GM23338 (cell line): ENCODE measurements around the gene SUMF1. TPM values are rescaled to one million over a fixed set of nuclear protein-coding genes. Genes with fewer than 3 reads are reported as not detected.

Source experiments
- ATAC-seq: fragments of 200-7000 bp; cut with Tn5 transposase; 3 replicates; pipeline ENCODE4 v1.9.1; 2020
- DNase-seq: peaks from one replicate; pipeline ENCODE4 v3.0.0-alpha.2; 2015; ENCODE audit warnings: low spot score
- H2AFZ ChIP-seq: fragments of 200-600 bp; sonication (generic); 2 replicates; pipeline ENCODE4 v1.8.0; 2016; ENCODE audit warnings: antibody characterized with exemption, mild to moderate bottlenecking, moderate library complexity
- H3F3A ChIP-seq: fragments of 200-600 bp; sonication (generic); replicated peaks from 2 replicates; pipeline ENCODE4 v1.8.0; 2017; ENCODE audit warnings: antibody characterized with exemption, mixed run types, low read depth
- H3K27ac ChIP-seq: fragments of 200-600 bp; sonication (generic); 2 replicates; pipeline ENCODE4 v1.6.1; 2016; ENCODE audit warnings: low read depth
- H3K27me3 ChIP-seq: fragments of 200-600 bp; sonication (generic); 2 replicates; pipeline ENCODE4 v1.8.0; 2016; ENCODE audit warnings: mild to moderate bottlenecking, mixed run types, moderate library complexity; ENCODE audit not compliant: insufficient read depth
- H3K36me3 ChIP-seq: fragments of 200-600 bp; sonication (generic); 2 replicates; pipeline ENCODE4 v1.8.0; 2016; ENCODE audit warnings: mild to moderate bottlenecking; ENCODE audit not compliant: insufficient read depth
- H3K4me1 ChIP-seq: fragments of 200-600 bp; sonication (generic); 2 replicates; pipeline ENCODE4 v1.8.0; 2016; ENCODE audit warnings: mild to moderate bottlenecking, moderate library complexity; ENCODE audit not compliant: insufficient read depth
- H3K4me2 ChIP-seq: fragments of 200-600 bp; sonication (generic); 2 replicates; pipeline ENCODE4 v1.7.1; 2017; ENCODE audit warnings: mixed run types
- H3K4me3 ChIP-seq: fragments of 200-600 bp; sonication (generic); 2 replicates; pipeline ENCODE4 v1.6.1; 2016; ENCODE audit warnings: mixed run types
- H3K79me2 ChIP-seq: fragments of 200-600 bp; sonication (generic); replicated peaks from 2 replicates; pipeline ENCODE4 v1.8.0; 2017; ENCODE audit warnings: mild to moderate bottlenecking; ENCODE audit not compliant: insufficient read depth
- H3K9me2 ChIP-seq: fragments of 200-600 bp; sonication (generic); 2 replicates; pipeline ENCODE4 v1.8.0; 2017; ENCODE audit not compliant: insufficient read depth
- H4K20me1 ChIP-seq: fragments of 200-600 bp; sonication (generic); replicated peaks from 2 replicates; pipeline ENCODE4 v1.8.0; 2017; ENCODE audit warnings: mild to moderate bottlenecking; ENCODE audit not compliant: insufficient read depth
- H3K27ac Mint-ChIP-seq: 2 replicates; pipeline ENCODE4 v1.8.0; 2020; ENCODE audit warnings: inconsistent platforms, mild to moderate bottlenecking, moderate library complexity, mixed read lengths
- H3K27me3 Mint-ChIP-seq: 3 replicates; pipeline ENCODE4 v1.8.0; 2022; ENCODE audit warnings: low read depth, mild to moderate bottlenecking, moderate library complexity, mixed read lengths, inconsistent platforms; ENCODE audit not compliant: insufficient read depth, poor library complexity
- H3K36me3 Mint-ChIP-seq: 3 replicates; pipeline ENCODE4 v1.8.0; 2021; ENCODE audit warnings: low read depth, mild to moderate bottlenecking, inconsistent platforms, moderate library complexity, mixed read lengths
- H3K4me1 Mint-ChIP-seq: 3 replicates; pipeline ENCODE4 v1.8.0; 2020; ENCODE audit warnings: mild to moderate bottlenecking, inconsistent platforms, mixed read lengths
- H3K4me3 Mint-ChIP-seq: 3 replicates; pipeline ENCODE4 v1.8.0; 2021; ENCODE audit warnings: moderate library complexity, mild to moderate bottlenecking, inconsistent platforms, mixed read lengths
- H3K9me3 Mint-ChIP-seq: 3 replicates; pipeline ENCODE4 v1.8.0; 2020; ENCODE audit warnings: moderate library complexity, mild to moderate bottlenecking, inconsistent platforms, mixed read lengths
- EZH2 ChIP-seq: fragments of 200-600 bp; sonication (generic); IDR thresholded peaks from one replicate; pipeline ENCODE4 v1.8.0; 2017; ENCODE audit warnings: antibody characterized with exemption, mild to moderate bottlenecking, low read depth; ENCODE audit not compliant: unreplicated experiment
- EZH2phosphoT487 ChIP-seq: fragments of 200-600 bp; sonication (generic); IDR thresholded peaks from one replicate; pipeline ENCODE4 v1.8.1; 2018; ENCODE audit warnings: antibody characterized with exemption; ENCODE audit not compliant: unreplicated experiment
- JUNB ChIP-seq: IDR thresholded peaks from one replicate; pipeline ENCODE4 v1.6.1; 2016; ENCODE audit warnings: antibody characterized with exemption; ENCODE audit not compliant: unreplicated experiment
- POLR2AphosphoS5 ChIP-seq: IDR thresholded peaks from 2 replicates; pipeline ENCODE4 v1.6.1; 2016; ENCODE audit warnings: antibody characterized with exemption, low read depth
- ZNF114 ChIP-seq: fragments of 250-450 bp; sonication (Bioruptor Pico); IDR thresholded peaks from 2 replicates; pipeline ENCODE4 v1.5.0; 2020; ENCODE audit warnings: mild to moderate bottlenecking, moderate library complexity
- ZNF331 ChIP-seq: fragments of 250-450 bp; sonication (Bioruptor Pico); IDR thresholded peaks from 2 replicates; pipeline ENCODE4 v1.5.0; 2020; ENCODE audit warnings: low read depth, mild to moderate bottlenecking, moderate library complexity
- polyA plus RNA-seq: library from polyadenylated mRNA; unstranded; fragments of >200 nt; fragmentation: Nextera tagmentation; extraction: Ambion mirVana; gene quantifications from 2 replicates; pipeline ENCODE4 v1.2.1, GENCODE V29; 2016
- total RNA-seq: library from RNA; depleted of rRNA; stranded (reverse); fragments of >200 nt; shearing (Covaris generic); gene quantifications from 2 replicates; pipeline ENCODE4 v1.2.3, GENCODE V29; 2014
- TF ChIP-seq, protein P1 (sequence below): IDR thresholded peaks from 2 replicates; pipeline ENCODE4 v1.6.1; 2016; ENCODE audit warnings: antibody characterized with exemption
- TF ChIP-seq, protein P2 (sequence below), 2 experiments: fragments of 200-600 bp in 1 of 2; sonication (generic) in 1 of 2; conservative IDR thresholded peaks; 2 replicates each; pipeline versions ENCODE4 v1.5.1 to v1.6.1; 2016 to 2017; ENCODE audit warnings: antibody characterized with exemption in 2 of 2, low read depth in 2 of 2, mild to moderate bottlenecking in 2 of 2, moderate library complexity in 1 of 2
- TF ChIP-seq, protein P3 (sequence below): fragments of 250-450 bp; sonication (Bioruptor Pico); IDR thresholded peaks from 2 replicates; pipeline ENCODE4 v1.5.0; 2020; ENCODE audit warnings: mild to moderate bottlenecking, moderate library complexity

The SUMF1 gene
- total and polyA plus RNA-seq, 2 experiments from 2014 or later = 6.9 to 20.3 TPM

DNA sequence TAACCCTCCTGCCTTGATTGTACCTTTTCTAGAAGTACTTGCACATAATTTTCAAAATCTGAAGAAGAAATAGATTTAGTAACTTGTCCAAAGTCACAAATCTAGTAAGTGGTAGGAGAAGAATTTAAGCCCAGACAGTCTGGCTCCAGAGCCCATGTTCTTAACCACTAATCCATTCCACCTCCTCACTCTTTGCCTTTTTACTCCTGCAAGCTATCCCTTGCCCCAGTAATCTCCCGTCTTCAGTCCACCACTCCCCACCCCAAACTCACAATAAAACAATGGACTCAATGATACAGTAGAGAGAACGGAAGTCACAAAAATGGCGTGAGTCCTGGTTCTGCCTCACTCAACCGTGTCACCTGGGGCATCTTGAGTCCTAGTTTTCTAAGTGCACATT, 115.2 kb downstream of the SUMF1 start:
- DNase-seq (no peak), ATAC-seq (no peak)
- H3K27ac Mint-ChIP-seq = peak overlapping the region; percentile 30; the same call in 1 of the 2 replicates
- H3K4me3 Mint-ChIP-seq = no peak overlapping the region
- H3K27me3 ChIP-seq = no peaks in the 10 kb centered on the region
- H3K9me2 ChIP-seq = no peaks in the 10 kb centered on the region
- H3K9me3 Mint-ChIP-seq = peaks cover 4% of the 10 kb centered on the region; the same call in 1 of the 3 replicates
- H4K20me1 ChIP-seq = no peaks in the 10 kb centered on the region
- no peaks in the 10 kb centered on the region for H3K27me3 Mint-ChIP-seq
- TF ChIP-seq, protein P1, sequence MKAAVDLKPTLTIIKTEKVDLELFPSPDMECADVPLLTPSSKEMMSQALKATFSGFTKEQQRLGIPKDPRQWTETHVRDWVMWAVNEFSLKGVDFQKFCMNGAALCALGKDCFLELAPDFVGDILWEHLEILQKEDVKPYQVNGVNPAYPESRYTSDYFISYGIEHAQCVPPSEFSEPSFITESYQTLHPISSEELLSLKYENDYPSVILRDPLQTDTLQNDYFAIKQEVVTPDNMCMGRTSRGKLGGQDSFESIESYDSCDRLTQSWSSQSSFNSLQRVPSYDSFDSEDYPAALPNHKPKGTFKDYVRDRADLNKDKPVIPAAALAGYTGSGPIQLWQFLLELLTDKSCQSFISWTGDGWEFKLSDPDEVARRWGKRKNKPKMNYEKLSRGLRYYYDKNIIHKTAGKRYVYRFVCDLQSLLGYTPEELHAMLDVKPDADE = no peak
- no peak for TF ChIP-seq ZNF331
- TF ChIP-seq, protein P2, sequence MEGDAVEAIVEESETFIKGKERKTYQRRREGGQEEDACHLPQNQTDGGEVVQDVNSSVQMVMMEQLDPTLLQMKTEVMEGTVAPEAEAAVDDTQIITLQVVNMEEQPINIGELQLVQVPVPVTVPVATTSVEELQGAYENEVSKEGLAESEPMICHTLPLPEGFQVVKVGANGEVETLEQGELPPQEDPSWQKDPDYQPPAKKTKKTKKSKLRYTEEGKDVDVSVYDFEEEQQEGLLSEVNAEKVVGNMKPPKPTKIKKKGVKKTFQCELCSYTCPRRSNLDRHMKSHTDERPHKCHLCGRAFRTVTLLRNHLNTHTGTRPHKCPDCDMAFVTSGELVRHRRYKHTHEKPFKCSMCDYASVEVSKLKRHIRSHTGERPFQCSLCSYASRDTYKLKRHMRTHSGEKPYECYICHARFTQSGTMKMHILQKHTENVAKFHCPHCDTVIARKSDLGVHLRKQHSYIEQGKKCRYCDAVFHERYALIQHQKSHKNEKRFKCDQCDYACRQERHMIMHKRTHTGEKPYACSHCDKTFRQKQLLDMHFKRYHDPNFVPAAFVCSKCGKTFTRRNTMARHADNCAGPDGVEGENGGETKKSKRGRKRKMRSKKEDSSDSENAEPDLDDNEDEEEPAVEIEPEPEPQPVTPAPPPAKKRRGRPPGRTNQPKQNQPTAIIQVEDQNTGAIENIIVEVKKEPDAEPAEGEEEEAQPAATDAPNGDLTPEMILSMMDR (conservative IDR thresholded peaks at IDR 0.05; ENCODE audit: low read depth in 2 of 2) = no peak
- TF ChIP-seq EZH2 = no peak
- no peak overlapping the region for H3K4me2 ChIP-seq
- no peak overlapping the region for H3K4me3 ChIP-seq
- H3K79me2 ChIP-seq = no peaks in the 10 kb centered on the region
- no peaks in the 10 kb centered on the region for H3K36me3 ChIP-seq
- H2AFZ ChIP-seq = no peak overlapping the region
- no peak overlapping the region for H3K27ac ChIP-seq
- H3F3A ChIP-seq = no peaks in the 10 kb centered on the region
- no peaks in the 10 kb centered on the region for H3K36me3 Mint-ChIP-seq
- no peaks in the 10 kb centered on the region; the same call in 2 of the 3 replicates for H3K4me1 Mint-ChIP-seq
- H3K4me1 ChIP-seq = no peaks in the 10 kb centered on the region

DNA sequence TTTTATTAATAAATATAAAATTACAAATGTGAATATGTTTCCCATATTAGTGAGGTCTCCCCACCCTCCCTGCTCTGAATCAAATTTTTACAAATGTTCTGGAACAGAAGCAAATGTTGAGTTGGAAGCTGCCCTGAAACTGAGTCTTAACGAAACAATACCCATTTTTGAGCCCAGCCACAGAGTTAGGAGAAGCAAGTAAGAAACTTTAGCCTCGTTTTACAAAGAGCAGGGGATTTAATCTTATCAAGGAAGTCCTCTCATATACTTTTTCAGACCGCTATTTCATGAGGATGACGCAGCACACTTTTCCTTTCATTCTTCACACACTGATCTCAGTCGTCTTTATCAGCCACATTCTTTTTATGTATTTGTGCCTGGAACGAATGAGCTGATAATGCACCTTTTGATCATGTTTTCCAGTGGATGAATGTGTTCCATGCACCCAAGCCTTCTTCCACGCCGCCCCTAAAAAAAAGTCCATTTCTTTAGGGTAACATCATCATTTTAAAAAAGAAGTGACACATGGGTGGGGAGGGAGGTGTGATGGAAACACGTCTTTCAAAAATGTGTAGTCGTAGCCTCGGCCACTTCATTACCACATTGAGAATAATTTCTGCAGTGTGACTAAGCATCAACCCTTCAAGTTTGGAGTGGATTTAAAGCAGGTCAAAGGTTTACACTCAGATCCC, 115.8 kb downstream of the SUMF1 start:
- ATAC-seq (no peak), DNase-seq (no peak)
- peaks cover 4% of the 10 kb centered on the region; the same call in 1 of the 3 replicates for H3K9me3 Mint-ChIP-seq
- Histone ChIP-seq H3K4me2 (no peak overlapping the region), H3K4me3 (no peak overlapping the region), H3K4me1 (no peaks in the 10 kb centered on the region), H3K27ac (no peak overlapping the region), H2AFZ (no peak overlapping the region), H3F3A (no peaks in the 10 kb centered on the region), H3K79me2 (no peaks in the 10 kb centered on the region), H3K36me3 (no peaks in the 10 kb centered on the region), H3K27me3 (no peaks in the 10 kb centered on the region), H3K9me2 (no peaks in the 10 kb centered on the region), H4K20me1 (no peaks in the 10 kb centered on the region)
- no peaks in the 10 kb centered on the region for H3K4me1 Mint-ChIP-seq
- no peaks in the 10 kb centered on the region for H3K36me3 Mint-ChIP-seq
- no peak overlapping the region for H3K4me3 Mint-ChIP-seq
- no peak overlapping the region for H3K27ac Mint-ChIP-seq
- no peaks in the 10 kb centered on the region for H3K27me3 Mint-ChIP-seq
- no peak for TF ChIP-seq JUNB
- TF ChIP-seq, protein P3, sequence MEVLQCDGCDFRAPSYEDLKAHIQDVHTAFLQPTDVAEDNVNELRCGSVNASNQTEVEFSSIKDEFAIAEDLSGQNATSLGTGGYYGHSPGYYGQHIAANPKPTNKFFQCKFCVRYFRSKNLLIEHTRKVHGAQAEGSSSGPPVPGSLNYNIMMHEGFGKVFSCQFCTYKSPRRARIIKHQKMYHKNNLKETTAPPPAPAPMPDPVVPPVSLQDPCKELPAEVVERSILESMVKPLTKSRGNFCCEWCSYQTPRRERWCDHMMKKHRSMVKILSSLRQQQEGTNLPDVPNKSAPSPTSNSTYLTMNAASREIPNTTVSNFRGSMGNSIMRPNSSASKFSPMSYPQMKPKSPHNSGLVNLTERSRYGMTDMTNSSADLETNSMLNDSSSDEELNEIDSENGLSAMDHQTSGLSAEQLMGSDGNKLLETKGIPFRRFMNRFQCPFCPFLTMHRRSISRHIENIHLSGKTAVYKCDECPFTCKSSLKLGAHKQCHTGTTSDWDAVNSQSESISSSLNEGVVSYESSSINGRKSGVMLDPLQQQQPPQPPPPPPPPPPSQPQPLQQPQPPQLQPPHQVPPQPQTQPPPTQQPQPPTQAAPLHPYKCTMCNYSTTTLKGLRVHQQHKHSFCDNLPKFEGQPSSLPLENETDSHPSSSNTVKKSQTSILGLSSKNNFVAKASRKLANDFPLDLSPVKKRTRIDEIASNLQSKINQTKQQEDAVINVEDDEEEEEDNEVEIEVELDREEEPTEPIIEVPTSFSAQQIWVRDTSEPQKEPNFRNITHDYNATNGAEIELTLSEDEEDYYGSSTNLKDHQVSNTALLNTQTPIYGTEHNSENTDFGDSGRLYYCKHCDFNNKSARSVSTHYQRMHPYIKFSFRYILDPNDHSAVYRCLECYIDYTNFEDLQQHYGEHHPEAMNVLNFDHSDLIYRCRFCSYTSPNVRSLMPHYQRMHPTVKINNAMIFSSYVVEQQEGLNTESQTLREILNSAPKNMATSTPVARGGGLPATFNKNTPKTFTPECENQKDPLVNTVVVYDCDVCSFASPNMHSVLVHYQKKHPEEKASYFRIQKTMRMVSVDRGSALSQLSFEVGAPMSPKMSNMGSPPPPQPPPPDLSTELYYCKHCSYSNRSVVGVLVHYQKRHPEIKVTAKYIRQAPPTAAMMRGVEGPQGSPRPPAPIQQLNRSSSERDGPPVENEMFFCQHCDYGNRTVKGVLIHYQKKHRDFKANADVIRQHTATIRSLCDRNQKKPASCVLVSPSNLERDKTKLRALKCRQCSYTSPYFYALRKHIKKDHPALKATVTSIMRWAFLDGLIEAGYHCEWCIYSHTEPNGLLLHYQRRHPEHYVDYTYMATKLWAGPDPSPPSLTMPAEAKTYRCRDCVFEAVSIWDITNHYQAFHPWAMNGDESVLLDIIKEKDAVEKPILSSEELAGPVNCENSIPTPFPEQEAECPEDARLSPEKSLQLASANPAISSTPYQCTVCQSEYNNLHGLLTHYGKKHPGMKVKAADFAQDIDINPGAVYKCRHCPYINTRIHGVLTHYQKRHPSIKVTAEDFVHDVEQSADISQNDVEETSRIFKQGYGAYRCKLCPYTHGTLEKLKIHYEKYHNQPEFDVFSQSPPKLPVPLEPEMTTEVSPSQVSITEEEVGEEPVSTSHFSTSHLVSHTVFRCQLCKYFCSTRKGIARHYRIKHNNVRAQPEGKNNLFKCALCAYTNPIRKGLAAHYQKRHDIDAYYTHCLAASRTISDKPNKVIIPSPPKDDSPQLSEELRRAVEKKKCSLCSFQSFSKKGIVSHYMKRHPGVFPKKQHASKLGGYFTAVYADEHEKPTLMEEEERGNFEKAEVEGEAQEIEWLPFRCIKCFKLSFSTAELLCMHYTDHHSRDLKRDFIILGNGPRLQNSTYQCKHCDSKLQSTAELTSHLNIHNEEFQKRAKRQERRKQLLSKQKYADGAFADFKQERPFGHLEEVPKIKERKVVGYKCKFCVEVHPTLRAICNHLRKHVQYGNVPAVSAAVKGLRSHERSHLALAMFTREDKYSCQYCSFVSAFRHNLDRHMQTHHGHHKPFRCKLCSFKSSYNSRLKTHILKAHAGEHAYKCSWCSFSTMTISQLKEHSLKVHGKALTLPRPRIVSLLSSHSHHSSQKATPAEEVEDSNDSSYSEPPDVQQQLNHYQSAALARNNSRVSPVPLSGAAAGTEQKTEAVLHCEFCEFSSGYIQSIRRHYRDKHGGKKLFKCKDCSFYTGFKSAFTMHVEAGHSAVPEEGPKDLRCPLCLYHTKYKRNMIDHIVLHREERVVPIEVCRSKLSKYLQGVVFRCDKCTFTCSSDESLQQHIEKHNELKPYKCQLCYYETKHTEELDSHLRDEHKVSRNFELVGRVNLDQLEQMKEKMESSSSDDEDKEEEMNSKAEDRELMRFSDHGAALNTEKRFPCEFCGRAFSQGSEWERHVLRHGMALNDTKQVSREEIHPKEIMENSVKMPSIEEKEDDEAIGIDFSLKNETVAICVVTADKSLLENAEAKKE (CRISPR knock-in tag) = no peak
- no peak for TF ChIP-seq ZNF114 (CRISPR knock-in tag)
- no peak for TF ChIP-seq POLR2AphosphoS5
- TF ChIP-seq, protein P2 (conservative IDR thresholded peaks at IDR 0.05; ENCODE audit: low read depth in 2 of 2) = no peak
- no peak for TF ChIP-seq EZH2
- TF ChIP-seq EZH2phosphoT487 = no peak
